CD4-positive, CD25-positive, alpha-beta regulatory T cell (primary cell): ENCODE results near the gene CCL2. TPM values are rescaled to one million over a fixed set of nuclear protein-coding genes. Genes with fewer than 3 reads are reported as not detected.

ENCODE experiments used
- ATAC-seq, 2 donors: fragments of 150-1000 bp; cut with Tn5 transposase; one replicate each; pipeline ENCODE4 v1.10.0; 2021; ENCODE audit warnings: low read depth in 2 of 2, moderate number of reproducible peaks in 2 of 2, moderate library complexity in 1 of 2
- DNase-seq, 3 donors: peaks; one replicate each; pipeline versions ENCODE4 v3.0.0 to v3.0.0-alpha.2; 2012 to 2022; ENCODE audit warnings: mixed read lengths in 1 of 3
- H3K27ac ChIP-seq: one replicate; pipeline ENCODE4 v1.7.0; 2013; ENCODE audit warnings: mild to moderate bottlenecking, low read length; ENCODE audit not compliant: insufficient read depth, poor library complexity, severe bottlenecking
- H3K27me3 ChIP-seq: one replicate; pipeline ENCODE4 v1.7.0; 2013; ENCODE audit warnings: low read length; ENCODE audit not compliant: control insufficient read depth, insufficient read depth
- H3K36me3 ChIP-seq: one replicate; pipeline ENCODE4 v1.7.0; 2013; ENCODE audit warnings: mild to moderate bottlenecking, low read length, moderate library complexity; ENCODE audit not compliant: control insufficient read depth, insufficient read depth
- H3K4me1 ChIP-seq: 2 replicates; pipeline ENCODE4 v1.7.0; 2013; ENCODE audit warnings: mild to moderate bottlenecking, low read length; ENCODE audit not compliant: insufficient read depth, control insufficient read depth, poor library complexity, severe bottlenecking
- H3K4me3 ChIP-seq: one replicate; pipeline ENCODE4 v1.7.0; 2013; ENCODE audit warnings: low read depth, mild to moderate bottlenecking, low read length, moderate library complexity
- H3K9me3 ChIP-seq, 2 experiments: 1 replicate in 1 of 2; 2 replicates in 1 of 2; pipeline ENCODE4 v1.7.0; 2013; ENCODE audit warnings: low read length in 2 of 2, mild to moderate bottlenecking in 1 of 2, moderate library complexity in 1 of 2; ENCODE audit not compliant: control insufficient read depth in 2 of 2
- H3K27ac Mint-ChIP-seq, 3 donors: one replicate each; pipeline ENCODE4 v1.8.0; 2020 to 2022; ENCODE audit warnings: mild to moderate bottlenecking in 3 of 3, mixed read lengths in 3 of 3, moderate library complexity in 2 of 3
- H3K27me3 Mint-ChIP-seq: one replicate; pipeline ENCODE4 v1.8.0; 2022; ENCODE audit warnings: mild to moderate bottlenecking, mixed read lengths
- H3K36me3 Mint-ChIP-seq: one replicate; pipeline ENCODE4 v1.8.0; 2020; ENCODE audit warnings: mixed read lengths
- H3K4me1 Mint-ChIP-seq, 4 donors: one replicate each; pipeline ENCODE4 v1.8.0; 2020 to 2022; ENCODE audit warnings: mixed read lengths in 4 of 4, mild to moderate bottlenecking in 1 of 4
- H3K4me3 Mint-ChIP-seq, 4 donors: one replicate each; pipeline ENCODE4 v1.8.0; 2020 to 2022; ENCODE audit warnings: mild to moderate bottlenecking in 4 of 4, mixed read lengths in 4 of 4, moderate library complexity in 3 of 4
- H3K9me3 Mint-ChIP-seq, 7 donors: one replicate each; pipeline ENCODE4 v1.8.0; 2020 to 2022; ENCODE audit warnings: mixed read lengths in 7 of 7, mild to moderate bottlenecking in 3 of 7, moderate library complexity in 2 of 7
- polyA plus RNA-seq, 4 donors: library from polyadenylated mRNA; unstranded; fragments of 300-500 nt; fragmentation: Illumina TruSeq; gene quantifications; one replicate each; pipeline ENCODE4 v1.2.3, GENCODE V29; 2021
- total RNA-seq: library from RNA; stranded (reverse); gene quantifications from one replicate; pipeline ENCODE4 v1.2.3, GENCODE V29; 2022

Gene CCL2
- total and polyA plus RNA-seq, 5 donors from 2014 or later: not detected

DNA sequence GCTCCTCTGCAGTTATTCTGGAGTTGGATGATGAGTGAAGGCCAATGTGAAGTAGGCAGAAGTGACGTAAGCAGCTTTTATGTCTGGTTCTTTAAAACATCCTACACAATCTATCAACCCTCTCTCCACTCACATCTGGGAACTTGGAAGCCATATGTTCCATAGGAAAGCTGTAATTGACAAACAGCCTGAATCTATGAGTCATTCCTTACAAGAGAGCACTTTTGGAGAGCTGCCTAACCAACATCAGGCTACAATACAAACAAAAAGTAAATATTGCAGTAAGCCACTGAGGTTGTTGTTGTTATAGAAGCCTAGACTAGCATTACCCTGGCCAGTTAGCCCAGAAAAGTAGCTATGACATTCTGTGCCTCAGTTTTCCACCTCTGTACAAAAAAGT lies 20.8 kb downstream of the CCL2 start:
- ATAC-seq: no peak
- no peaks in the 10 kb centered on the region for H3K9me3 ChIP-seq
- H3K27ac ChIP-seq: no peak overlapping the region
- Mint-ChIP-seq H3K27ac (no peak overlapping the region), H3K4me1 (no peaks in the 10 kb centered on the region), H3K4me3 (no peak overlapping the region), H3K36me3 (no peaks in the 10 kb centered on the region), H3K27me3 (peaks cover 31% of the 10 kb centered on the region), H3K9me3 (peaks cover 0 to 7% (median 0%) of the 10 kb centered on the region in 7 donors)
- peaks cover 10% of the 10 kb centered on the region for H3K27me3 ChIP-seq
- no peaks in the 10 kb centered on the region for H3K4me1 ChIP-seq
- H3K36me3 ChIP-seq: no peaks in the 10 kb centered on the region
- no peak overlapping the region for H3K4me3 ChIP-seq
- no peak for DNase-seq

DNA sequence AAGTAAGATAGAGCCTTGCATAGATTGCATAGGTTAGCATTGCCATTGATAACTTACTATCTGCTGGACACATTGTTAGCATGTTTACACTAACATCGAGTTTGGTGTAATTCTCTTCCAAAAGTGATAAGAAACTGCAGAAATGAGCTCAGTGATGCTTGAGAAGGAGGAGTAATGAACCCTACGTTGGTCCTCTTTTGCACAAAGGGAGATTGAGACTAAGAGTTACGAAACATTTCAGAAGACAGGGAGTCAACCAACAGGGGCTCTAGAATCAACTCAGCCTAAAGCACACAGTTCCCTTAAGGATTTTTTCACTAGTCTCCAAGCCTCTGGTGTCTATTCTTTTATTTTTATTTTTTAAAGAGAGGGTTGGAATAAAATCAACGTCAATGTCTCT lies 21.7 kb downstream of the CCL2 start:
- DNase-seq: no peak
- no peaks in the 10 kb centered on the region for H3K36me3 Mint-ChIP-seq

DNA sequence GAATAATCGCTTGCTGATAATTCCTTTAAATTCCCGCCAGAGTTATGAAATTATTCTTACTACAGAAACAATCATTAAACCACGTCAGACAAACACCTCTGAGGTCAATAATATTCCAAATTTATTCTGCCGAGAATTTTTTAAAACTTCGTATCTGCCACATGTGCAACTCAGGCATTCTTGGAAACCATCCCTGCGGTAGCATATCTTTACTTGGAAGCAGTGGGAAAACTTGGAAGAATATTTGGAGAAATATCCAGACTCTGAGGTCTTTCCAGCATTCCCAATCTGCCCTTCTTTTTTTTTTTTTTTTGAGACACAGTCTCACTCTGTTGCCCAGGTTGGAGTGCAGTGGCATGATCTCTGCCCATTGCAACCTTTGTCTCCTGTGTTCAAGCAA lies 28.5 kb downstream of the CCL2 start:
- peaks cover 0 to 7% (median 0%) of the 10 kb centered on the region in 7 donors for H3K9me3 Mint-ChIP-seq
- peaks cover 10% of the 10 kb centered on the region for H3K27me3 Mint-ChIP-seq
- no peak for ATAC-seq
- no peaks in the 10 kb centered on the region for H3K4me1 Mint-ChIP-seq
- H3K27ac Mint-ChIP-seq: no peak overlapping the region
- Histone ChIP-seq H3K4me3 (no peak overlapping the region), H3K4me1 (no peaks in the 10 kb centered on the region), H3K27me3 (peaks cover 3% of the 10 kb centered on the region), H3K36me3 (no peaks in the 10 kb centered on the region), H3K27ac (no peak overlapping the region), H3K9me3 (no peaks in the 10 kb centered on the region)
- no peak for DNase-seq
- H3K4me3 Mint-ChIP-seq: no peak overlapping the region
- H3K36me3 Mint-ChIP-seq: no peaks in the 10 kb centered on the region

More for the DNA sequence above, 21.7 kb downstream of the CCL2 start:
- no peak for ATAC-seq
- Mint-ChIP-seq H3K4me3 (no peak overlapping the region), H3K27ac (no peak overlapping the region), H3K27me3 (peaks cover 30% of the 10 kb centered on the region), H3K4me1 (no peaks in the 10 kb centered on the region), H3K9me3 (peaks cover 0 to 7% (median 0%) of the 10 kb centered on the region in 7 donors)
- no peak overlapping the region for H3K4me3 ChIP-seq
- no peak overlapping the region for H3K27ac ChIP-seq
- H3K4me1 ChIP-seq: no peaks in the 10 kb centered on the region
- no peaks in the 10 kb centered on the region for H3K9me3 ChIP-seq
- H3K36me3 ChIP-seq: no peaks in the 10 kb centered on the region
- peaks cover 4% of the 10 kb centered on the region for H3K27me3 ChIP-seq

DNA sequence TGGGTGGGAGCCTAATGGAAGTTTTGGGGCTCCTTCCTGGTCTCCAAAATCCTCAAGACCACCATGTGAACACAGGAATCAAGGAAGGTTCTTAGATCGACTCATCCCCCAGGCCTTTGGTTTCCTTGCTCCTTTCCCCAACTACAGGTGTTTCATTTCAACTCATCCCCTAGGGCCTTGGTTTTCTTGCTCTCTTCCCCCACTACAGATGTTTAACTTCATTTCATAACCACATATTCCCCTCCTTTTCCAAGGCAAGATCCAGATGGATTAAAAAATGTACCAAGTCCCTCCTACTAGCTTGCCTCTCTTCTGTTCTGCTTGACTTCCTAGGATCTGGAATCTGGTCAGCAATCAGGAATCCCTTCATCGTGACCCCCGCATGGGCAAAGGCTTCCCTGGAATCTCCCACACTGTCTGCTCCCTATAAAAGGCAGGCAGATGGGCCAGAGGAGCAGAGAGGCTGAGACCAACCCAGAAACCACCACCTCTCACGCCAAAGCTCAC lies 30.3 kb downstream of the CCL2 start, which contains the start of gene CCL11:
TSS of gene CCL11 (plus strand) at position 457 of the 507 bp plus-strand sequence. CDS start 67 bp downstream, outside the sequence.
- Histone ChIP-seq H3K4me3 (no peak within 1 kb of the TSS), H3K9me3 (no peaks in the 10 kb centered on the region), H3K27ac (no peak within 1 kb of the TSS), H3K4me1 (no peaks in the 10 kb centered on the region), H3K36me3 (no peaks in the 10 kb centered on the region), H3K27me3 (peaks cover 1% of the 10 kb centered on the region)
- DNase-seq (no peak), ATAC-seq (no peak)
- Mint-ChIP-seq H3K36me3 (no peaks in the 10 kb centered on the region), H3K4me1 (no peaks in the 10 kb centered on the region), H3K9me3 (peaks cover 0 to 7% (median 0%) of the 10 kb centered on the region in 7 donors), H3K27ac (no peak within 1 kb of the TSS), H3K27me3 (peaks cover 16% of the 10 kb centered on the region), H3K4me3 (no peak within 1 kb of the TSS)

DNA sequence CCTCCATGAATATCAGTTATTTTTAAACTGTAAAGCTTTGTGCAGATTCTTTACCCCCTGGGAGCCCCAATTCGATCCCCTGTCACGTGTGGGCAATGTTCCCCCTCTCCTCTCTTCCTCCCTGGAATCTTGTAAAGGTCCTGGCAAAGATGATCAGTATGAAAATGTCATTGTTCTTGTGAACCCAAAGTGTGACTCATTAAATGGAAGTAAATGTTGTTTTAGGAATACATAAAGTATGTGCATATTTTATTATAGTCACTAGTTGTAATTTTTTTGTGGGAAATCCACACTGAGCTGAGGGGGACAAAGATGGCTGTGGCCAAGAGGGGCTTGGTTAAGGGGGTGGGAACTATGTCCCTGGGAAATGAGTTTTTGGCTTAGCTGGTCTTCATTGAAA lies 32.8 kb downstream of the CCL2 start:
- Mint-ChIP-seq H3K4me1 (no peaks in the 10 kb centered on the region), H3K9me3 (peaks cover 0 to 7% (median 0%) of the 10 kb centered on the region in 7 donors), H3K27ac (no peak overlapping the region), H3K36me3 (no peaks in the 10 kb centered on the region), H3K4me3 (no peak overlapping the region), H3K27me3 (peaks cover 10% of the 10 kb centered on the region)
- ATAC-seq (no peak), DNase-seq (no peak)
- Histone ChIP-seq H3K9me3 (no peaks in the 10 kb centered on the region), H3K36me3 (no peaks in the 10 kb centered on the region), H3K4me3 (no peak overlapping the region), H3K27me3 (peaks cover 1% of the 10 kb centered on the region), H3K4me1 (no peaks in the 10 kb centered on the region), H3K27ac (no peak overlapping the region)

DNA sequence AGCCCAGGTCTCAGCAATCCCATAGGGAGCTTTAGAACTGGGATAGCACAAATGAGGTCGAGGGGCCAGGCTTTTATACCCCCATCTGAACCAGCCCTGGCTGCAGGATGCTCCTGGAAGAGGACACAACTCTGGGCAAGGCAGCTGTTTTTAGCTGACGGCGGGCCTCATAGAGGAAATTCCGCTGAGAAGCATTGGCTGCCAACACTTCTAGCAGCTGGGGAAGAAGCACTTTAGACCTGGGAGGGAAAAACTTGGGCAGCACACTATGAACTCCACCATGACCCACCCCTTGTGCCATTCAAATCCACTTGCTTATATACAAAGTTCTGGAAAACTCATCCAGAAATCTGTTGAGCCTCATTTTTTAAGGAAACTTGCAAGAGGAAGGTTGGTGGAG lies 35.5 kb downstream of the CCL2 start:
- Mint-ChIP-seq H3K4me1 (no peaks in the 10 kb centered on the region), H3K36me3 (no peaks in the 10 kb centered on the region), H3K4me3 (no peak overlapping the region), H3K27me3 (peaks cover 10% of the 10 kb centered on the region), H3K27ac (no peak overlapping the region), H3K9me3 (peaks cover 0 to 5% (median 0%) of the 10 kb centered on the region in 7 donors)
- Histone ChIP-seq H3K27ac (no peak overlapping the region), H3K36me3 (no peaks in the 10 kb centered on the region), H3K4me3 (no peak overlapping the region), H3K4me1 (no peaks in the 10 kb centered on the region), H3K27me3 (peaks cover 1% of the 10 kb centered on the region), H3K9me3 (no peaks in the 10 kb centered on the region)
- no peak for DNase-seq
- no peak for ATAC-seq

DNA sequence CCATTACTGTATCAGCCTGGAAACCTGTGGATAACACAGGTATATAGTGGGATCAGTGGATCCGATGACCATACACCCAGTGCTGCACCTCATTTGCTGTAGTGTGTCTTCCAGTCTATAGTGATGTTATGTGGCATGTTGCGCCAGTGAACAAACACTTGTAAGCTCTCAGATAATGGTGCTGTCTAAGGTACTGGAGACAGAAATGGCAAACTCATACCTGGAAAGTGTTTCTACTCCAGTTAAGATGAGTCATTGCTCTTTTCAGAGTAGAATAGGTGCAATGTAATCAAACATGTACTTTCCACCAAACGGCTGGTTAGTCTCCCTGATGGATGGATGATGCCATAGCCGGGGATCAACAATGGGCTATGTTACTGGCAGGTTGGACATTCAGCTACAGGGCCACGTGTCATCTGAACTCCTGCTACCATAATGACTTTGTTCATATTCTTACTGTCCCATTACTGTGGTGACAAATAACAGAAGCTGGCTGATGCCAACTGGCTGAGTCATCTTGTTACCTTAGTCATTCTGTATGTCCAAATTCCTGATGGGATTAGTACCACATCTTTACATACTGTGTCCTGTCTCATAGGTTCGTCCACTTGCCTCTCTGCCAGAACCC lies 36.8 kb downstream of the CCL2 start:
- H3K27me3 Mint-ChIP-seq: peaks cover 10% of the 10 kb centered on the region
- H3K36me3 ChIP-seq: no peaks in the 10 kb centered on the region
- no peaks in the 10 kb centered on the region for H3K4me1 ChIP-seq
- no peaks in the 10 kb centered on the region for H3K9me3 ChIP-seq
- H3K9me3 Mint-ChIP-seq: peaks cover 0 to 5% (median 0%) of the 10 kb centered on the region in 7 donors
- peaks cover 1% of the 10 kb centered on the region for H3K27me3 ChIP-seq
- H3K4me3 ChIP-seq: no peak overlapping the region
- no peaks in the 10 kb centered on the region for H3K4me1 Mint-ChIP-seq
- DNase-seq: no peak
- no peak for ATAC-seq
- no peak overlapping the region for H3K27ac ChIP-seq
- no peaks in the 10 kb centered on the region for H3K36me3 Mint-ChIP-seq
- H3K27ac Mint-ChIP-seq: no peak overlapping the region
- no peak overlapping the region for H3K4me3 Mint-ChIP-seq

DNA sequence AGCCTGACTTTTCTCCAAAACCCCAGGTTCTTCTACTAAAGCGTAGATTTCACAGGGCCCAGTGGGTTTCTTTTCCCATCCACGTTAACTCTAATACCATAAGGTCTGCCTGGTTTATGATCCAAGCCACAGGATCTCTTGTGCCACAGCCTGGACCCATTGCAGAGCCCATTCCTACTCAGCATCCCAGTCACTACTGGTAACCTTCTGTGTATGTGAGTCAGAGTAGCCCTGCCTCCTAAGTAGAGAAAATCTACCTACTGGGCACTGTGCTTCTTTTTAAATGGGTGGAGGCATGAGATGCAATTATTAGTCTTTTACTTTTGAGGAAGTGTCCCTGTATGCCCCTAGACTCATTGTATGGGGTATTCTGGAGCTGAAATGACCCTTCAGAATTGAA lies 43.9 kb downstream of the CCL2 start:
- Histone ChIP-seq H3K27me3 (peaks cover 7% of the 10 kb centered on the region), H3K27ac (no peak overlapping the region), H3K4me3 (no peak overlapping the region), H3K9me3 (no peaks in the 10 kb centered on the region), H3K4me1 (no peaks in the 10 kb centered on the region), H3K36me3 (no peaks in the 10 kb centered on the region)
- no peaks in the 10 kb centered on the region for H3K4me1 Mint-ChIP-seq
- peaks cover 11% of the 10 kb centered on the region for H3K27me3 Mint-ChIP-seq
- H3K4me3 Mint-ChIP-seq: no peak overlapping the region
- no peaks in the 10 kb centered on the region for H3K36me3 Mint-ChIP-seq
- H3K9me3 Mint-ChIP-seq: peaks cover 0 to 7% (median 0%) of the 10 kb centered on the region in 7 donors
- no peak overlapping the region for H3K27ac Mint-ChIP-seq
- ATAC-seq: no peak
- no peak for DNase-seq
